IPS-20b (cell line): ENCODE results near the gene FOXO3.

Experiments used
- H3K27ac ChIP-seq: one replicate; pipeline ENCODE4 v1.5.1; 2013; ENCODE audit warnings: low read length
- H3K27me3 ChIP-seq: 2 replicates; pipeline ENCODE4 v1.6.1; 2013; ENCODE audit warnings: mild to moderate bottlenecking, low read length, inconsistent platforms; ENCODE audit not compliant: insufficient read depth
- H3K36me3 ChIP-seq: 2 replicates; pipeline ENCODE4 v1.6.1; 2013; ENCODE audit warnings: low read depth, mild to moderate bottlenecking, inconsistent platforms, low read length, moderate library complexity; ENCODE audit not compliant: insufficient read depth
- H3K4me1 ChIP-seq: 2 replicates; pipeline ENCODE4 v1.6.1; 2013; ENCODE audit warnings: mild to moderate bottlenecking, control low read depth, inconsistent platforms, low read length, moderate library complexity; ENCODE audit not compliant: insufficient read depth
- H3K4me3 ChIP-seq: 2 replicates; pipeline ENCODE4 v1.5.1; 2013; ENCODE audit warnings: mild to moderate bottlenecking, low read length, inconsistent platforms
- H3K9ac ChIP-seq: 2 replicates; pipeline ENCODE4 v1.6.1; 2013; ENCODE audit warnings: low read depth, mild to moderate bottlenecking, inconsistent platforms, low read length, moderate library complexity
- H3K9me3 ChIP-seq: 2 replicates; pipeline ENCODE4 v1.6.1; 2013; ENCODE audit warnings: mild to moderate bottlenecking, low read depth, low read length, inconsistent platforms; ENCODE audit not compliant: insufficient read depth

The FOXO3 gene

GRCh38 chr6:108565893-108566292 lies 5.2 kb downstream of the FOXO3 start:
- H3K27ac ChIP-seq, result no peak overlapping the region
- H3K9me3 ChIP-seq, result no peaks in the 10 kb centered on the region
- H3K4me3 ChIP-seq, result no peak overlapping the region
- peaks cover 21% of the 10 kb centered on the region for H3K4me1 ChIP-seq
- no peak overlapping the region for H3K9ac ChIP-seq
- peaks cover 43% of the 10 kb centered on the region for H3K27me3 ChIP-seq
- peaks cover 18% of the 10 kb centered on the region; the same call in 1 of the 2 replicates for H3K36me3 ChIP-seq

- H3K9ac ChIP-seq, result no peak overlapping the region
Measured at GRCh38 chr6:108566406-108566805, 5.7 kb downstream of the FOXO3 start.

DNA sequence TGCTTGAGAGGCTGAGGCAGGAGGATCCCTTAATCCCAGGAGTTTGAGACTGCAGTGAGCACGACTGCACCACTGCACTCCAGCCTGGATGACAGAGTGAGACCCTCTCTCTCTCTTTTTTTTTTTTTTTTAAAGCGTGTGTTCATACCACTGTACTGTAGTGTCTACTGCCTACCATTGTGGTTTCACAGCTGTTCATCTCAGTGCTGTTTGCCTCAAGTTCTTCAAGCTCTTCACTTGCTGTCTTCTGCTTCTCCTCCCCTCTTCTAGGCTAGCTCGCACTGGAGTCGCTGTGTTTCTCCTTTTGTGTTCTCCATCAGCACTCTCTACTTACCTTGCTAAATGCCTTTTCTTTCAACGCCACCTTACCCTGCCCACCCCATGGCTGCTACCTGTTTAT lies 7.4 kb downstream of the FOXO3 start:
- Histone ChIP-seq H3K36me3 (peaks cover 22% of the 10 kb centered on the region; the same call in 1 of the 2 replicates), H3K4me1 (peaks cover 17% of the 10 kb centered on the region), H3K9me3 (no peaks in the 10 kb centered on the region), H3K9ac (no peak overlapping the region), H3K4me3 (no peak overlapping the region), H3K27me3 (peaks cover 25% of the 10 kb centered on the region), H3K27ac (no peak overlapping the region)

More at GRCh38 chr6:108566406-108566805, 5.7 kb downstream of the FOXO3 start:
- Histone ChIP-seq H3K4me1 (peaks cover 21% of the 10 kb centered on the region), H3K27me3 (peaks cover 42% of the 10 kb centered on the region), H3K4me3 (no peak overlapping the region), H3K27ac (no peak overlapping the region), H3K36me3 (peaks cover 22% of the 10 kb centered on the region; the same call in 1 of the 2 replicates), H3K9me3 (no peaks in the 10 kb centered on the region)

DNA sequence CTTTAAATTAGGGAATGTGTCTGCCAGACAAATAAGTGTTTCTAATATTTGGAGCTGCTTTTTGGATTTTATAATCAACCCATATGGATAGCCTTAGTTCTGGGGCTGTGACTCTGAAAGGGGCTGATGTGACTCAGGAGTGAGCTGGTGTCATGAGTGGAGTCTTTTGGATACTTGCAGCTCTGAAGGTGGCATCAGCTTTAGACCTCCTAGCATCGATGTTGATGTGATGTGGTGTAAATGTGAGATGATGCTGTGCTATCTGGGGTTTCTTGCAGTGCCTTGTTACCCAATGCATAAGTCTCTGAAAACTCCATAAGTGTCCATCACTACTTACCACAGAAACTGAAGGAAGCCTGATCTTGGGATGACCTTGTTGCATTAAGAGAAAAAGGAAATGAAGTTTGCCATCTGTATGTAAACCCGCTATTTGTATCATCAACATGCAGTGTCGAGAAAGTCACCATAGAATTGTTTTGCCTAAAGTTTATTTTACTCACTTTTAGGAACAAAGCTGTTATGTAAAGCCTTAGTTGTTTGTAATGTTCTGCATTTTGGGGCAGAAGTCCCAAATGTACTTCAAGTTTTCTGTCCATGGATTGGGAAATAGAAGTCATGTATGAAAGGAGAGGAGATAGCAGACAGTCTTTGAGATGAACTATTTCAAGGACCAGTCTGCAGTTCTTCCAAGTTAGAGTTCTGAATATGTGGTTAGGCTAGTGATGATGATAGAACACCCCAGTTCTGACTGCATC lies 8.0 kb downstream of the FOXO3 start:
- no peak overlapping the region for H3K27ac ChIP-seq
- H3K9ac ChIP-seq, result no peak overlapping the region
- peaks cover 22% of the 10 kb centered on the region; the same call in 1 of the 2 replicates for H3K36me3 ChIP-seq
- H3K9me3 ChIP-seq, result no peaks in the 10 kb centered on the region
- peaks cover 18% of the 10 kb centered on the region for H3K27me3 ChIP-seq
- no peak overlapping the region for H3K4me3 ChIP-seq
- H3K4me1 ChIP-seq, result peaks cover 13% of the 10 kb centered on the region

- Histone ChIP-seq H3K27me3 (peaks cover under 1% of the 10 kb centered on the region; the same call in 1 of the 2 replicates), H3K4me3 (no peak overlapping the region), H3K9ac (no peak overlapping the region), H3K27ac (no peak overlapping the region), H3K4me1 (no peaks in the 10 kb centered on the region; the same call in 1 of the 2 replicates), H3K36me3 (peaks cover 22% of the 10 kb centered on the region; the same call in 1 of the 2 replicates), H3K9me3 (no peaks in the 10 kb centered on the region)
Measured at GRCh38 chr6:108570517-108570916, 9.8 kb downstream of the FOXO3 start.

GRCh38 chr6:108574457-108575141 lies 13.9 kb downstream of the FOXO3 start:
- H3K9me3 ChIP-seq, result no peaks in the 10 kb centered on the region
- no peaks in the 10 kb centered on the region; the same call in 1 of the 2 replicates for H3K4me1 ChIP-seq
- no peak overlapping the region for H3K27ac ChIP-seq
- no peak overlapping the region for H3K9ac ChIP-seq
- no peak overlapping the region for H3K4me3 ChIP-seq
- H3K27me3 ChIP-seq, result no peaks in the 10 kb centered on the region
- peaks cover 13% of the 10 kb centered on the region; the same call in 1 of the 2 replicates for H3K36me3 ChIP-seq

GRCh38 chr6:108575905-108576494 lies 15.3 kb downstream of the FOXO3 start:
- Histone ChIP-seq H3K36me3 (peaks cover 3% of the 10 kb centered on the region; the same call in 1 of the 2 replicates), H3K4me3 (no peak overlapping the region), H3K4me1 (no peaks in the 10 kb centered on the region; the same call in 1 of the 2 replicates), H3K27me3 (no peaks in the 10 kb centered on the region), H3K27ac (no peak overlapping the region), H3K9me3 (no peaks in the 10 kb centered on the region), H3K9ac (no peak overlapping the region)

DNA sequence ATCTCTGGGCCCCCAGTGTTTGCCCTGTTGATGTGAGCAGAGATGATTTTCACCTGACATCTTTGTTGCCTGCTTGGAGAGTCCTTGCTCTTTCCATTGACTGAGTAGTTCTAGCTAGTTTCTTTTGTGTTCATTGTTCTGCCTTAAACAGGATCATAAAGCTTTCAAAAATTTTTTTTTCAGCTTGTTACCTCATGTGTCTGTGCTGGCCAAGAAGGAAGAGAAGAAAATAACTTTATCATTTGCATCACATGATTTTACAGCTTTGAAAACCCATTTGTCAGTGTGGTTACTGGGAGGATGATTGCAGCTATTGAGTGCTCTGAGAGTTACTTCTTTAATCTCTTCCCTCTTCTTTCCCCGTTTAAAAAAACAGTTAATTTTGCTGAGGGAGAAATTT lies 16.0 kb downstream of the FOXO3 start:
- no peak overlapping the region for H3K9ac ChIP-seq
- H3K9me3 ChIP-seq, result no peaks in the 10 kb centered on the region
- H3K4me1 ChIP-seq, result peaks cover 2% of the 10 kb centered on the region
- no peak overlapping the region for H3K27ac ChIP-seq
- H3K4me3 ChIP-seq, result no peak overlapping the region
- no peaks in the 10 kb centered on the region for H3K27me3 ChIP-seq
- no peaks in the 10 kb centered on the region for H3K36me3 ChIP-seq

DNA sequence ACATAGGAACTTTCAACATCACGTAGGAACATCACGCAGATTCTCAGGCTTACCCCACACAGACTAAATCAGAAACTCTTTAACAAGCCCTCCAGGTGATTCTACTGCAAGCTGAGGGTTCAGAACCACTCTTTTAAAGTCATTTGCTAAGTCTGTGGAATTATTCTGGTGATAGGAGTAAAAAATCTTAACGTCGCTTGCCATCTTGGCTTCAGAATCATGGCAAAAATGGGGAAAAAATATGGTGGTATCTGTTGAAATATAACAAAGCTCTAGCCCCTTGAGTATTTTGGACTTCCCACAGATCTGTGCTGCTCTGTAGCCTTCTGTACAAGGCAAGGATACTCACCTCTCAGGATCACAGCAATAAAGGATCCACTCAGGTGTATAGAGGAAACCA lies 17.4 kb downstream of the FOXO3 start:
- Histone ChIP-seq H3K4me1 (peaks cover 17% of the 10 kb centered on the region), H3K36me3 (no peaks in the 10 kb centered on the region)

GRCh38 chr6:108578595-108579327 lies 18.0 kb downstream of the FOXO3 start:
- H3K9ac ChIP-seq, result no peak overlapping the region
- H3K4me3 ChIP-seq, result no peak overlapping the region
- no peaks in the 10 kb centered on the region for H3K9me3 ChIP-seq
- H3K27ac ChIP-seq, result no peak overlapping the region
- H3K4me1 ChIP-seq, result peaks cover 17% of the 10 kb centered on the region
- H3K27me3 ChIP-seq, result no peaks in the 10 kb centered on the region
- no peaks in the 10 kb centered on the region for H3K36me3 ChIP-seq

More for the DNA sequence above, 17.4 kb downstream of the FOXO3 start:
- no peaks in the 10 kb centered on the region for H3K27me3 ChIP-seq
- H3K4me3 ChIP-seq, result no peak overlapping the region
- no peak overlapping the region for H3K9ac ChIP-seq
- H3K9me3 ChIP-seq, result no peaks in the 10 kb centered on the region
- H3K27ac ChIP-seq, result no peak overlapping the region

GRCh38 chr6:108579328-108579721 lies 18.6 kb downstream of the FOXO3 start:
- Histone ChIP-seq H3K4me3 (no peak overlapping the region), H3K9me3 (no peaks in the 10 kb centered on the region), H3K4me1 (peaks cover 17% of the 10 kb centered on the region), H3K9ac (no peak overlapping the region), H3K27me3 (no peaks in the 10 kb centered on the region), H3K36me3 (no peaks in the 10 kb centered on the region), H3K27ac (no peak overlapping the region)
